Anterior cingulate cortex (tissue), 58 donors: ENCODE results near the gene FN1.
"Not testable (repeated sequence)": the region's sequence is repeated elsewhere in the genome, so short reads cannot be mapped to it uniquely, and the experiment has no call there.

Experiments
- DNase-seq, 58 donors: peaks; one replicate each; lab custom pipeline; 2025; lab: John Stamatoyannopoulos, UW

FN1 gene

GRCh38 chr2:215371915-215372897, 63.7 kb downstream of the FN1 start:
- no peak for DNase-seq

- no peak for DNase-seq
Measured at GRCh38 chr2:215370112-215370965, 65.5 kb downstream of the FN1 start.

- no peak for DNase-seq
Measured at GRCh38 chr2:215369181-215369760, 66.6 kb downstream of the FN1 start.

- no peak for DNase-seq
Measured at GRCh38 chr2:215368493-215368809, 67.4 kb downstream of the FN1 start.

GRCh38 chr2:215367662-215368492, 68.0 kb downstream of the FN1 start:
- DNase-seq: no peak

GRCh38 chr2:215366440-215367032, 69.3 kb downstream of the FN1 start:
- no peak for DNase-seq

- no peak for DNase-seq
Measured at GRCh38 chr2:215365184-215365658, 70.6 kb downstream of the FN1 start.

- no peak for DNase-seq
Measured at GRCh38 chr2:215364157-215365155, 71.4 kb downstream of the FN1 start.

GRCh38 chr2:215363461-215364156, 72.3 kb downstream of the FN1 start:
- DNase-seq: no peak

- DNase-seq: no peak
Measured at GRCh38 chr2:215363039-215363438, 72.8 kb downstream of the FN1 start.

GRCh38 chr2:215362562-215362904, 73.3 kb downstream of the FN1 start:
- DNase-seq: no peak

GRCh38 chr2:215361876-215362561, 73.8 kb downstream of the FN1 start:
- DNase-seq: no peak

- DNase-seq: no peak
Measured at GRCh38 chr2:215361211-215361875, 74.5 kb downstream of the FN1 start.

- DNase-seq: no peak
Measured at GRCh38 chr2:215360596-215360995, 75.3 kb downstream of the FN1 start.

- not testable (repeated sequence) for DNase-seq
Measured at GRCh38 chr2:215360059-215360458, 75.8 kb downstream of the FN1 start.

- DNase-seq: no peak
Measured at GRCh38 chr2:215359576-215359922, 76.3 kb downstream of the FN1 start.
